WERI-Rb-1 (cell line): ENCODE results near the gene RABAC1.
A peak's percentile ranks its signal among the peaks of the same experiment; 100 is the strongest.

Experiments used
- DNase-seq: peaks from one replicate; pipeline ENCODE4 v3.0.0-alpha.2; 2020
- H3K27ac ChIP-seq: fragments of 250-450 bp; sonication (Bioruptor Pico); 2 replicates; pipeline ENCODE4 v1.5.1; 2020; ENCODE audit warnings: mild to moderate bottlenecking, moderate library complexity
- H3K27me3 ChIP-seq: fragments of 250-450 bp; sonication (Bioruptor Pico); 2 replicates; pipeline ENCODE4 v1.5.1; 2021; ENCODE audit warnings: mild to moderate bottlenecking, low read depth, moderate library complexity; ENCODE audit not compliant: insufficient read depth, severe bottlenecking
- H3K36me3 ChIP-seq: fragments of 250-450 bp; sonication (Bioruptor Pico); 2 replicates; pipeline ENCODE4 v1.5.1; 2020; ENCODE audit warnings: mild to moderate bottlenecking, moderate library complexity
- H3K4me3 ChIP-seq: 2 replicates; pipeline ENCODE4 v1.5.1; 2011; ENCODE audit warnings: low read depth, mild to moderate bottlenecking, control low read depth, low read length
- H3K9me3 ChIP-seq: fragments of 250-450 bp; sonication (Bioruptor Pico); 2 replicates; pipeline ENCODE4 v1.5.1; 2021; ENCODE audit warnings: mild to moderate bottlenecking, moderate library complexity; ENCODE audit not compliant: severe bottlenecking
- CTCF ChIP-seq: IDR thresholded peaks from 2 replicates; pipeline ENCODE4 v1.5.1; 2011; ENCODE audit warnings: low read depth, mild to moderate bottlenecking, control low read depth, inconsistent platforms, low read length

The RABAC1 gene

DNA sequence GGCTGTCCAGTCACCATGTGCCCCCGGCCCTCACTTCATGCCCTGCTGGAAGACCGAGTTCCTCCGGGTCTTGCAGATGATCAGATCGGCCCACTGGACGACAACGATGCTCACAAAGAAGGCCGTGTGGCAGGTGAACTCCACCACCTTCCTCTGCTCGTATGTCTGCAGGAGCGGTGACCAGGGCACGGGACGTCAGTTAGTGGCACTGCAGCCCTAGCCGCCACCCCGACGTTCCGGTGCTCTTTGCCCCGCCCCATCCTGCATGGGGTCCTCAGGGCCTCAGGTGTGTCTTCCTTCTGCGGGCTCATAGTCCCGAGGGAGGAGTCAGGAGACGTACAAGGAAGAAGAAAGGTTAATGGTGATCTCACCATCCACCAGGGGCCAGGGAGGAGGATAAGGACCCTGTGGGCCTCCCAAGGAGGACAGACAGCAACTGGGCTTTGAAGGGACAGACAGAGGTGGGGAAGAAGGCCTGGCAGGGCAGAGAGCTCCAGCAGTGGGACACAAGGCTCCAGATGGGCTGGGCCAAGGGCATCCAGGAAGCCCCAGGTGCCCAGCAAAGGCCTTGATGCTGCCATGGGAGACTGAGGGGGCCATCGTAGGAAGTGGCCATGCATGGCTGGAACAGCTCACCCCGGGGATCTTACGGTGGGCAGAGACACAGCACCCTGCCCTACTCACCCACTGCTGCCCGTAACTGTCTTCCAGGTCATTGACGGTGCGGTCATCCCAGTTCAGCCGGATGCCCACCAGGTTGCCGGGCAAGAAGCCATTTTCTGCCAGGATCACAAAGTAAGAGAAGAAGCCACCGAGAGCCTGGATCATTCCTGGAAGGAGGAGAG, 9.9 kb upstream of the RABAC1 start:
- Histone ChIP-seq H3K27me3 (no peaks in the 10 kb centered on the region), H3K4me3 (no peak overlapping the region), H3K9me3 (no peaks in the 10 kb centered on the region), H3K27ac (no peak overlapping the region), H3K36me3 (peaks cover 88% of the 10 kb centered on the region)
- TF ChIP-seq CTCF, result no peak
- DNase-seq, result no peak

GRCh38 chr19:41967054-41967783, 8.1 kb upstream of the RABAC1 start:
- H3K27me3 ChIP-seq, result no peaks in the 10 kb centered on the region
- H3K36me3 ChIP-seq, result peaks cover 82% of the 10 kb centered on the region
- DNase-seq, result no peak
- TF ChIP-seq CTCF, result no peak
- no peaks in the 10 kb centered on the region for H3K9me3 ChIP-seq
- no peak overlapping the region for H3K27ac ChIP-seq
- no peak overlapping the region for H3K4me3 ChIP-seq

- H3K27me3 ChIP-seq, result no peaks in the 10 kb centered on the region
- no peak for TF ChIP-seq CTCF
- no peak overlapping the region for H3K27ac ChIP-seq
- no peaks in the 10 kb centered on the region for H3K9me3 ChIP-seq
- H3K4me3 ChIP-seq, result no peak overlapping the region
- DNase-seq, result no peak
- peaks cover 62% of the 10 kb centered on the region for H3K36me3 ChIP-seq
These were observed 6.0 kb upstream of the RABAC1 start for GRCh38 chr19:41965106-41965505.

DNA sequence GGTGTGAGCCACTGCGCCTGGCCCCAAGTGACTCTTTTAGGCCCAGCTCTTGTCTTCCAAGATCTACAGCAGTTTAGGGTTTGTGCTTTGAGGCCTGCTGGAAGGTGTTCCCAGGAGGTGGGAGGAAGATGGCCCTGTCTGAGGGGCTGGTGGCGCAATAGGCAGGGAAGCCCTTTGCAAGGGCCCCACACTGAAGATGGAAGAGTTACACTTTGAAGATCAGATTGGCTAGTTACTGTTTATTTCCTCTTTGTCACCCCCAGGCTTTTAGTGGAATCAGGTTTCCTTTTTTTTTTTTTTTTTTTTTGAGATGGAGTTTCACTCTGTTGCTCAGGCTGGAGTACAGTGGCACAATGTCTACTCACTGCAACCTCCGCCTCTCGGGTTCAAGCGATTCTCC, 1.9 kb upstream of the RABAC1 start:
- Histone ChIP-seq H3K27ac (peak overlapping the region; percentile 43; the same call in 1 of the 2 replicates), H3K27me3 (no peaks in the 10 kb centered on the region), H3K4me3 (no peak overlapping the region), H3K9me3 (no peaks in the 10 kb centered on the region), H3K36me3 (peaks cover 23% of the 10 kb centered on the region)
- DNase-seq, result no peak
- TF ChIP-seq CTCF, result no peak

GRCh38 chr19:41958367-41959055, 610 bp downstream of the RABAC1 start:
- Histone ChIP-seq H3K27ac (peak overlapping the region; percentile 67), H3K4me3 (peak overlapping the region; percentile 90), H3K9me3 (no peaks in the 10 kb centered on the region), H3K36me3 (peaks cover 7% of the 10 kb centered on the region), H3K27me3 (no peaks in the 10 kb centered on the region)
- peak; percentile 91 for DNase-seq
- no peak for TF ChIP-seq CTCF
